ENCODE measurements around the gene IDH2.

- TF ChIP-seq EZH2 (IDR thresholded peaks at IDR 0.05) (no peak), POLR2AphosphoS5 (IDR thresholded peaks at IDR 0.05; ENCODE audit: borderline replicate concordance, low read depth, low read length) (no peak), FOXP2 (optimal IDR thresholded peaks at IDR 0.05; ENCODE audit: control extremely low read depth, extremely low read length, insufficient read depth) (no peak)
Observed at GRCh38 chr15:90142216-90143165, 40.2 kb upstream of the IDH2 start.
